Measurements from ENCODE around the gene CYP4F22. TPM values are rescaled to one million over a fixed set of nuclear protein-coding genes. Genes with fewer than 3 reads are reported as not detected.
"Not testable (repeated sequence)": the region's sequence is repeated elsewhere in the genome, so short reads cannot be mapped to it uniquely, and the experiment has no call there.

Gene CYP4F22
- total RNA-seq, 1 donor from 2014 or later = 0.24 TPM

DNA sequence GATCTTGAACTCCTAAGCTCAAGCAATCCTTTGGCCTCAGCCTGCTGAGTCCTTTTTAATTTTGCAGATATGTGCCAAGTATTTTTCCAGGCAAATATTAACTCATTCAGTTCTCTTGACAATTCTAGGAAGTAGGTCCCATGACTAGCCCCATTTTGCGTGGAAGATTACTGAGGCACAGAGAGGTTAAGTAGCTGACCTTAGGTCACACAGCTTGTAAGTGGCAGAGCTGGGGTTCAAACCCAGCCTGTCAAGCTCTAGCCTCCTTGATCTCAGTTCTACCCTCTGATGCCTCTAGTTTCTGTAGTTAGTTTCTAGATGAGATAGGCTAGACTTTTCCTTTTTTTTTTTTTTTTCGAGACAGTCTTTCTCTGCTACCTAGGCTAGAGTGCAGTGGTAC lies 18.1 kb downstream of the CYP4F22 start:
- H3K4me1 ChIP-seq = no peaks in the 10 kb centered on the region
- intact Hi-C loops (cut with DNase I) = no loop called here
- no peak for ATAC-seq
- DNase-seq = no peak
- TF ChIP-seq, protein P1, sequence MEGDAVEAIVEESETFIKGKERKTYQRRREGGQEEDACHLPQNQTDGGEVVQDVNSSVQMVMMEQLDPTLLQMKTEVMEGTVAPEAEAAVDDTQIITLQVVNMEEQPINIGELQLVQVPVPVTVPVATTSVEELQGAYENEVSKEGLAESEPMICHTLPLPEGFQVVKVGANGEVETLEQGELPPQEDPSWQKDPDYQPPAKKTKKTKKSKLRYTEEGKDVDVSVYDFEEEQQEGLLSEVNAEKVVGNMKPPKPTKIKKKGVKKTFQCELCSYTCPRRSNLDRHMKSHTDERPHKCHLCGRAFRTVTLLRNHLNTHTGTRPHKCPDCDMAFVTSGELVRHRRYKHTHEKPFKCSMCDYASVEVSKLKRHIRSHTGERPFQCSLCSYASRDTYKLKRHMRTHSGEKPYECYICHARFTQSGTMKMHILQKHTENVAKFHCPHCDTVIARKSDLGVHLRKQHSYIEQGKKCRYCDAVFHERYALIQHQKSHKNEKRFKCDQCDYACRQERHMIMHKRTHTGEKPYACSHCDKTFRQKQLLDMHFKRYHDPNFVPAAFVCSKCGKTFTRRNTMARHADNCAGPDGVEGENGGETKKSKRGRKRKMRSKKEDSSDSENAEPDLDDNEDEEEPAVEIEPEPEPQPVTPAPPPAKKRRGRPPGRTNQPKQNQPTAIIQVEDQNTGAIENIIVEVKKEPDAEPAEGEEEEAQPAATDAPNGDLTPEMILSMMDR (IDR thresholded peaks at IDR 0.05) = no peak
- H3K4me3 ChIP-seq = no peak overlapping the region
- no peaks in the 10 kb centered on the region for H3K36me3 ChIP-seq
- no peaks in the 10 kb centered on the region for H3K27me3 ChIP-seq (ENCODE audit: low read depth)
- H3K27ac ChIP-seq = no peak overlapping the region
- no peaks in the 10 kb centered on the region for H3K9me3 ChIP-seq

DNA sequence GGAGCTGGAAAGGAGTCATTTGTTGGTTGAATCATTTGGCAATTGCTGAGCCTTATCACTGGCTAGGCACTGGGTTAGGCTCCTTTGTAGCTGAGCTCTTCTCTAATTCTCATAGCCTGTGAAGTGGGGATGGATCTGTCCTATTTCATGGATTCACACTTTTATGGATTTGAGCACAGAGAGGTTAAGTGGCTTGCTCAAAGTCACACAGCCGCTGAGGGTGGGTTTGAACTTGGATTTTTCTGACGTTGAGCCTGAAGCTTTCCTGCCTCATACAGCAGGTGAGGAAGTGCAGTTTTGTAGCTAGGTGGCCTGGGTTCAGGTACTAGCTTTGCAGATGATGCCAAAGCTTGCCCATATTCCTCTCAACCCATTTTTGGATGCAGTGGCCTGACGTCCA lies 19.4 kb downstream of the CYP4F22 start:
- ATAC-seq = no peak
- Histone ChIP-seq H3K36me3 (no peaks in the 10 kb centered on the region), H3K27ac (no peak overlapping the region), H3K27me3 (ENCODE audit: low read depth) (no peaks in the 10 kb centered on the region), H3K4me3 (no peak overlapping the region), H3K4me1 (peaks cover 2% of the 10 kb centered on the region), H3K9me3 (no peaks in the 10 kb centered on the region)
- no peak for DNase-seq
- intact Hi-C loops (cut with DNase I) = no loop called here
- TF ChIP-seq, protein P1 (IDR thresholded peaks at IDR 0.05) = no peak

DNA sequence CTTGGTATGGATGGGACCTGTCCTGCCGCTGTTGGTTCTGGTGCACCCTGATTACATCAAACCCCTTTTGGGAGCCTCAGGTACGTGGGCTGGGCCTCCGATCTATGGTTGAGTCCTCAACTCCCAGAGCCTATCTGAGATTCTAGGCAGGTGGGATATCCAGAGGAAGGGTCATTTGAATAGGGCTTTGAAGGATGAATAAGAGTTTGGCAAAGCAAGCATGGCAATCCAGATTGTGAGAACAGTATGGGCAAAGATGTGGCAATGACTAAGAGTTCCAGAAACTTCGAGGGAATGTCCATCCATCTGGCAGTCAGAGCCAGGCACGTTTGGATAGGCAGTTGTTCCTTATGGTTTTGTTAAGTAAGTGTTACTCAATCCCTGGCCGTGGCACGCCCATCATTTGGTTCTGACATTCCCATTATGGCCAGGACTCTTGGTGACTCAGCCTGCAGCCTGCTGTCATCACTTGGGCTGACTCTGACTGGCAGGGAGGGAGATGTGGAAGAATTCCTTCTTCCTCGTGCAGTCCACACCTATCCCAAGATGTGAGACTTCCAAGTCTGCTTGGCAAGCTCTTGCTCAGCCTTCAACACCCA lies 21.5 kb downstream of the CYP4F22 start:
- ATAC-seq = no peak
- Histone ChIP-seq H3K36me3 (no peaks in the 10 kb centered on the region), H3K4me3 (no peak overlapping the region), H3K9me3 (no peaks in the 10 kb centered on the region), H3K4me1 (peaks cover 7% of the 10 kb centered on the region), H3K27ac (no peak overlapping the region), H3K27me3 (ENCODE audit: low read depth) (peaks cover under 1% of the 10 kb centered on the region)
- intact Hi-C loops (cut with DNase I) = no loop called here
- TF ChIP-seq, protein P1 (IDR thresholded peaks at IDR 0.05) = no peak
- DNase-seq = no peak

DNA sequence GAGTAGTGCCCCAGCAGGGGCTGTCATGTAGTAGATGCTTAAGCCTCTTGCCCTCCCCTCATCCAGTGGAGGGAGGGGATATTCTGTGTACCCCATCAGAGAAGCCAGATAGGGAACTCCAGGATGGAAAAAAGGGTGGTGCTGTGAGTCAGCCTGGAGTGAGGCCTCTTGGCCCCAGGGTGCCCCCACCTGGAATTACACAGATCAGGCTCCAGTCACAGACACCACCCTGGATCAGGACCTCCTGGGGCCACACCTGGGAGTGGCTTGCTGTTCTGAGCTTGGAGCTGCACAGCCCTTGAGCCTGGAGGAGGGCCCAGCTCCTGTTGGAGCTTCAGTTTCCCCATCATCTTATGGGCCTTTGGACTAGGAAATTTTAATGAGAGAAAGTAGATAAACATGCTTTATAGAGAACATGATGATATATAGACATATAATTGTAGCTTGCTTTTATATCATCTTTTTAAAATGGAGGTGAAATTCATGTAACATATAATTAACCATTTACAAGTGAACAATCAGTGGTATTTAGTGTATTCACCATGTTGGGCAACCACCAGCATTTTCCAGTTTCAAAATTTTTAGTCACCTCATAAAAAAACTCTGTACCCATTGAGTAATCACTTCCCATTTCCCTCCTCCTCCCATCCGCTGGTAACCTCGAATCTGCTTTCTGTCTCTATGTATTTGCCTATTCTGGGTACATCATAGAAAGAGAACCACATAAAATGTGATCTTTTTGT lies 24.6 kb downstream of the CYP4F22 start:
- H3K9me3 ChIP-seq = no peaks in the 10 kb centered on the region
- no peak overlapping the region for H3K4me3 ChIP-seq
- intact Hi-C loops (cut with DNase I) = no loop called here
- no peak overlapping the region for H3K27ac ChIP-seq
- DNase-seq = no peak
- TF ChIP-seq, protein P1 (IDR thresholded peaks at IDR 0.05) = no peak
- H3K4me1 ChIP-seq = peaks cover 7% of the 10 kb centered on the region
- H3K27me3 ChIP-seq (ENCODE audit: low read depth) = peaks cover 6% of the 10 kb centered on the region
- peak in 1 of 2 donors; percentile 32 for ATAC-seq
- no peaks in the 10 kb centered on the region for H3K36me3 ChIP-seq

DNA sequence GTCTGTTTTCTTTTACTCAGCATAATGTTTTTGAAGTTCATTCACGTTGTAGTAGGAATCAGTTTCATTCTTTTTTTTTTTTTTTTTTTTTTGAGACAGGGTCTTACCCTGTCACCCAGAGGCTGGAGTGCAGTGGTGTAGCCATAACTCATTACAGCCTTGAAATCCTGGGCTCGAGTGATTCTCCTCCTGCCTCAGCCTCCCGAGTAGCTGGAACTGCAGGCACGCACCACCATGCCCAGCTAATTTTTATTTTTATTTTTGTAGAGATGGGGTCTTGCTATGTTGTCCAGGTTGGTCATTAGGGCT lies 25.2 kb downstream of the CYP4F22 start:
- intact Hi-C loops (cut with DNase I); H3K36me3 ChIP-seq; H3K27ac ChIP-seq; H3K4me1 ChIP-seq; H3K9me3 ChIP-seq; H3K27me3 ChIP-seq (ENCODE audit: low read depth); DNase-seq; H3K4me3 ChIP-seq; ATAC-seq: not testable (repeated sequence)
